ENCODE data around the gene NPY1R.

- TF ChIP-seq, protein P1, sequence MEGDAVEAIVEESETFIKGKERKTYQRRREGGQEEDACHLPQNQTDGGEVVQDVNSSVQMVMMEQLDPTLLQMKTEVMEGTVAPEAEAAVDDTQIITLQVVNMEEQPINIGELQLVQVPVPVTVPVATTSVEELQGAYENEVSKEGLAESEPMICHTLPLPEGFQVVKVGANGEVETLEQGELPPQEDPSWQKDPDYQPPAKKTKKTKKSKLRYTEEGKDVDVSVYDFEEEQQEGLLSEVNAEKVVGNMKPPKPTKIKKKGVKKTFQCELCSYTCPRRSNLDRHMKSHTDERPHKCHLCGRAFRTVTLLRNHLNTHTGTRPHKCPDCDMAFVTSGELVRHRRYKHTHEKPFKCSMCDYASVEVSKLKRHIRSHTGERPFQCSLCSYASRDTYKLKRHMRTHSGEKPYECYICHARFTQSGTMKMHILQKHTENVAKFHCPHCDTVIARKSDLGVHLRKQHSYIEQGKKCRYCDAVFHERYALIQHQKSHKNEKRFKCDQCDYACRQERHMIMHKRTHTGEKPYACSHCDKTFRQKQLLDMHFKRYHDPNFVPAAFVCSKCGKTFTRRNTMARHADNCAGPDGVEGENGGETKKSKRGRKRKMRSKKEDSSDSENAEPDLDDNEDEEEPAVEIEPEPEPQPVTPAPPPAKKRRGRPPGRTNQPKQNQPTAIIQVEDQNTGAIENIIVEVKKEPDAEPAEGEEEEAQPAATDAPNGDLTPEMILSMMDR (conservative IDR thresholded peaks at IDR 0.05), result no peak
- TF ChIP-seq ZFX (IDR thresholded peaks at IDR 0.05), result no peak
Observed at GRCh38 chr4:163353054-163353453, 20.7 kb upstream of the NPY1R start.
